K562 (cell line): ENCODE data around the gene TCF25. TPM values are rescaled to one million over a fixed set of nuclear protein-coding genes. Genes with fewer than 3 reads are reported as not detected.

Source experiments
- ELF2 ChIP-seq: fragments of 250-450 bp; sonication (Bioruptor Pico); IDR thresholded peaks from 2 replicates; pipeline ENCODE4 v1.5.0; 2021; ENCODE audit warnings: mild to moderate bottlenecking
- ELF4 ChIP-seq: fragments of 450-650 bp; formaldehyde crosslinking; IDR thresholded peaks from 2 replicates; pipeline ENCODE4 v1.4.0; 2022; ENCODE audit warnings: missing genetic modification characterization
- EP400 ChIP-seq: fragments of 450-650 bp; IDR thresholded peaks from 2 replicates; pipeline ENCODE4 v1.6.1; 2017; ENCODE audit warnings: antibody characterized with exemption, mild to moderate bottlenecking, moderate library complexity
- HNRNPLL ChIP-seq: fragments of 200-400 bp; formaldehyde crosslinking; IDR thresholded peaks from 2 replicates; pipeline ENCODE4 v1.6.1; 2017; ENCODE audit warnings: low read length, low read depth, mild to moderate bottlenecking; ENCODE audit not compliant: poor library complexity, severe bottlenecking
- MCM7 ChIP-seq, 2 experiments: fragments of 450-650 bp; IDR thresholded peaks; 2 replicates each; pipeline ENCODE4 v1.6.1; 2016 to 2018
- MTA3 ChIP-seq: fragments of 450-650 bp; formaldehyde crosslinking; IDR thresholded peaks from 2 replicates; pipeline ENCODE4 v1.6.1; 2017; ENCODE audit warnings: mild to moderate bottlenecking, borderline replicate concordance
- POLR2B ChIP-seq: fragments of 450-650 bp; IDR thresholded peaks from 2 replicates; pipeline ENCODE4 v1.6.1; 2018; ENCODE audit warnings: low read depth; ENCODE audit not compliant: partially characterized antibody
- PYGO2 ChIP-seq: fragments of 450-650 bp; IDR thresholded peaks from 2 replicates; pipeline ENCODE4 v1.6.1; 2016; ENCODE audit warnings: mild to moderate bottlenecking, missing genetic modification characterization, moderate library complexity, missing compliant biosample characterization
- TAL1 ChIP-seq: fragments of 450-650 bp; IDR thresholded peaks from 2 replicates; pipeline ENCODE4 v1.6.1; 2016; ENCODE audit warnings: mild to moderate bottlenecking
- TBP ChIP-seq: optimal IDR thresholded peaks from 2 replicates; pipeline ENCODE3; 2011; ENCODE audit warnings: low read depth, low read length, improper control_type of control experiment
- THAP12 ChIP-seq: fragments of 250-450 bp; sonication (Bioruptor Pico); IDR thresholded peaks from 2 replicates; pipeline ENCODE4 v1.9.0; 2021; ENCODE audit warnings: mild to moderate bottlenecking, inconsistent platforms
- TRIM28 ChIP-seq: fragments of 450-650 bp; IDR thresholded peaks from 2 replicates; pipeline ENCODE4 v1.6.1; 2017
- ZNF311 ChIP-seq: fragments of 250-450 bp; sonication (Bioruptor Pico); IDR thresholded peaks from 2 replicates; pipeline ENCODE4 v1.4.0; 2020; ENCODE audit warnings: mild to moderate bottlenecking, moderate library complexity
- ZNF449 ChIP-seq: fragments of 250-450 bp; sonication (Bioruptor Pico); IDR thresholded peaks from 2 replicates; pipeline ENCODE4 v1.8.0; 2022; ENCODE audit warnings: moderate library complexity, mild to moderate bottlenecking, inconsistent platforms
- ZNF609 ChIP-seq: sonication (generic); formaldehyde crosslinking; IDR thresholded peaks from 2 replicates; pipeline ENCODE4 v1.8.1; 2023; ENCODE audit warnings: missing genetic modification reagents, mild to moderate bottlenecking, borderline replicate concordance
- polyA plus RNA-seq, 8 experiments: library from polyadenylated mRNA; depleted of rRNA in 4 of 8; stranded (reverse) in 5 of 8; unstranded in 3 of 8; fragments of >200 nt; fragmentation: Nextera tagmentation in 2 of 8; fragmentation: Illumina TruSeq in 1 of 8; extraction: Ambion mirVana in 2 of 8; extraction: Trizol in 1 of 8; gene quantifications; 2 replicates each; pipeline versions ENCODE4 v1.2.1 to v1.2.3, GENCODE V29; 2011 to 2014; ENCODE audit warnings: inconsistent platforms in 1 of 8, missing spikeins in 1 of 8
- total RNA-seq, 7 experiments: library from RNA; depleted of rRNA in 6 of 7; stranded (reverse); fragments of >200 nt in 6 of 7; fragmentation: Illumina TruSeq in 2 of 7; extraction: Trizol in 2 of 7; gene quantifications; 2 replicates each; pipeline versions ENCODE4 v1.2.1 to v1.2.3, GENCODE V29; 2011 to 2021; ENCODE audit warnings: low replicate concordance in 1 of 7
- TF ChIP-seq, protein P1 (sequence below): fragments of 250-450 bp; sonication (Bioruptor Pico); IDR thresholded peaks from 2 replicates; pipeline ENCODE4 v1.8.0; 2022; ENCODE audit warnings: inconsistent platforms, mild to moderate bottlenecking, moderate library complexity, borderline replicate concordance
- TF ChIP-seq, protein P2 (sequence below): fragments of 450-650 bp; formaldehyde crosslinking; IDR thresholded peaks from 2 replicates; pipeline ENCODE4 v1.4.0; 2022; ENCODE audit warnings: missing genetic modification characterization

TCF25 gene
- total and polyA plus RNA-seq, 9 of the 15 experiments (the other 6 are each of a cell fraction or from before 2014, with no cell fraction given) = 9.0 to 154 (median 83.8) TPM

GRCh38 chr16:89873972-89874689 lies 739 bp downstream of the TCF25 start (continued):
- TF ChIP-seq PYGO2 (tag) = no peak
- TF ChIP-seq POLR2B = no peak
- no peak for TF ChIP-seq ELF4 (CRISPR knock-in tag)
- TF ChIP-seq ZNF311 = no peak
- no peak for TF ChIP-seq ZNF449 (CRISPR knock-in tag)
- peak; percentile 15 for TF ChIP-seq TBP
- no peak for TF ChIP-seq TRIM28
- no peak for TF ChIP-seq ZNF609 (CRISPR knock-in tag)
- no peak for TF ChIP-seq THAP12 (CRISPR knock-in tag)
- TF ChIP-seq ELF2 = no peak
- TF ChIP-seq, protein P1, sequence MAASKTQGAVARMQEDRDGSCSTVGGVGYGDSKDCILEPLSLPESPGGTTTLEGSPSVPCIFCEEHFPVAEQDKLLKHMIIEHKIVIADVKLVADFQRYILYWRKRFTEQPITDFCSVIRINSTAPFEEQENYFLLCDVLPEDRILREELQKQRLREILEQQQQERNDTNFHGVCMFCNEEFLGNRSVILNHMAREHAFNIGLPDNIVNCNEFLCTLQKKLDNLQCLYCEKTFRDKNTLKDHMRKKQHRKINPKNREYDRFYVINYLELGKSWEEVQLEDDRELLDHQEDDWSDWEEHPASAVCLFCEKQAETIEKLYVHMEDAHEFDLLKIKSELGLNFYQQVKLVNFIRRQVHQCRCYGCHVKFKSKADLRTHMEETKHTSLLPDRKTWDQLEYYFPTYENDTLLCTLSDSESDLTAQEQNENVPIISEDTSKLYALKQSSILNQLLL = no peak
- TF ChIP-seq HNRNPLL = no peak
- TF ChIP-seq, protein P2, sequence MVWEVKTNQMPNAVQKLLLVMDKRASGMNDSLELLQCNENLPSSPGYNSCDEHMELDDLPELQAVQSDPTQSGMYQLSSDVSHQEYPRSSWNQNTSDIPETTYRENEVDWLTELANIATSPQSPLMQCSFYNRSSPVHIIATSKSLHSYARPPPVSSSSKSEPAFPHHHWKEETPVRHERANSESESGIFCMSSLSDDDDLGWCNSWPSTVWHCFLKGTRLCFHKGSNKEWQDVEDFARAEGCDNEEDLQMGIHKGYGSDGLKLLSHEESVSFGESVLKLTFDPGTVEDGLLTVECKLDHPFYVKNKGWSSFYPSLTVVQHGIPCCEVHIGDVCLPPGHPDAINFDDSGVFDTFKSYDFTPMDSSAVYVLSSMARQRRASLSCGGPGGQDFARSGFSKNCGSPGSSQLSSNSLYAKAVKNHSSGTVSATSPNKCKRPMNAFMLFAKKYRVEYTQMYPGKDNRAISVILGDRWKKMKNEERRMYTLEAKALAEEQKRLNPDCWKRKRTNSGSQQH (CRISPR knock-in tag) = no peak
- no peak for TF ChIP-seq MCM7 (IDR thresholded peaks at IDR 0.05)
- no peak for TF ChIP-seq TAL1
- TF ChIP-seq MTA3 = no peak
- no peak for TF ChIP-seq EP400
